ENCODE measurements around the gene DYSF. TPM values are rescaled to one million over a fixed set of nuclear protein-coding genes. Genes with fewer than 3 reads are reported as not detected.

DYSF gene
- total RNA-seq, 1 experiment from 2014 or later: 0.31 TPM

DNA sequence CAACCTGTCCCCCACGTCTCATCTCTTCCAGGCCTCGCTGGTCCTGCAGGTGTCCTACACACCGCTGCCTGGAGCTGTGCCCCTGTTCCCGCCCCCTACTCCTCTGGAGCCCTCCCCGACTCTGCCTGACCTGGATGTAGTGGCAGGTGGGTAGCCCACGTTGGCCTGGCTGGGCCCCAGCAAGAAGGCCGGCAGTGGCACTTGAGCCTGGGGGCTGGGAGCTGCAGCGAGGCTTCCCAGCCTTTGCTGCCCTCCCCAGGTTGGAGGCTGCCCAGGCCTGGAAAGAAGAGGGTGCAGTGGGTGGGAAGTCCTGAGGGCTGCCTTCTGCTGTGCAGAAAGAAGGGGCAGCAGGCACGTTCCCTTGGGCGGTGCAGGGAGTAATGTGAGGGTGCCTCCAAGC, 58.4 kb downstream of the DYSF start:
- TF ChIP-seq POLR2AphosphoS5 (IDR thresholded peaks at IDR 0.05; ENCODE audit: low read depth, low read length): no peak
- TF ChIP-seq, protein P1, sequence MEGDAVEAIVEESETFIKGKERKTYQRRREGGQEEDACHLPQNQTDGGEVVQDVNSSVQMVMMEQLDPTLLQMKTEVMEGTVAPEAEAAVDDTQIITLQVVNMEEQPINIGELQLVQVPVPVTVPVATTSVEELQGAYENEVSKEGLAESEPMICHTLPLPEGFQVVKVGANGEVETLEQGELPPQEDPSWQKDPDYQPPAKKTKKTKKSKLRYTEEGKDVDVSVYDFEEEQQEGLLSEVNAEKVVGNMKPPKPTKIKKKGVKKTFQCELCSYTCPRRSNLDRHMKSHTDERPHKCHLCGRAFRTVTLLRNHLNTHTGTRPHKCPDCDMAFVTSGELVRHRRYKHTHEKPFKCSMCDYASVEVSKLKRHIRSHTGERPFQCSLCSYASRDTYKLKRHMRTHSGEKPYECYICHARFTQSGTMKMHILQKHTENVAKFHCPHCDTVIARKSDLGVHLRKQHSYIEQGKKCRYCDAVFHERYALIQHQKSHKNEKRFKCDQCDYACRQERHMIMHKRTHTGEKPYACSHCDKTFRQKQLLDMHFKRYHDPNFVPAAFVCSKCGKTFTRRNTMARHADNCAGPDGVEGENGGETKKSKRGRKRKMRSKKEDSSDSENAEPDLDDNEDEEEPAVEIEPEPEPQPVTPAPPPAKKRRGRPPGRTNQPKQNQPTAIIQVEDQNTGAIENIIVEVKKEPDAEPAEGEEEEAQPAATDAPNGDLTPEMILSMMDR (IDR thresholded peaks at IDR 0.05): no peak
- Histone ChIP-seq H3K9me3 (ENCODE audit: control insufficient read depth, insufficient read depth, low read depth, low read length) (no peaks in the 10 kb centered on the region), H3K4me1 (ENCODE audit: control insufficient read depth, insufficient read depth, low read length) (no peaks in the 10 kb centered on the region), H3K27me3 (ENCODE audit: control insufficient read depth, insufficient read depth, low read length) (no peaks in the 10 kb centered on the region; the same call in 1 of the 2 replicates), H3K36me3 (ENCODE audit: control insufficient read depth, insufficient read depth, low read length) (no peaks in the 10 kb centered on the region), H3K27ac (ENCODE audit: low read length) (no peak overlapping the region), H3K4me3 (ENCODE audit: low read depth in 2 of 2, low read length in 2 of 2) (no peak overlapping the region)
- ChIA-PET POLR2A (no interaction called here), CTCF (interaction anchor here (3.0 kb wide), 1 partner anchor 212 kb away, joined by 26 read pairs; no protein-coding TSS in a partner anchor)
- ATAC-seq: no peak
- no peak for DNase-seq (ENCODE audit: low read depth, low spot score)
- BruUV-seq (replicated peaks): no TSS peak
- in situ Hi-C loops (cut with HindIII; ENCODE audit: low pct_unique_long_range_greater_than_20kb, low sequenced_read_pairs): no loop called here
- intact Hi-C loops (cut with micrococcal nuclease; ENCODE audit: unreplicated experiment): loop anchor here (5.0 kb wide), 1 partner anchor 49 kb away; no protein-coding TSS in a partner anchor

DNA sequence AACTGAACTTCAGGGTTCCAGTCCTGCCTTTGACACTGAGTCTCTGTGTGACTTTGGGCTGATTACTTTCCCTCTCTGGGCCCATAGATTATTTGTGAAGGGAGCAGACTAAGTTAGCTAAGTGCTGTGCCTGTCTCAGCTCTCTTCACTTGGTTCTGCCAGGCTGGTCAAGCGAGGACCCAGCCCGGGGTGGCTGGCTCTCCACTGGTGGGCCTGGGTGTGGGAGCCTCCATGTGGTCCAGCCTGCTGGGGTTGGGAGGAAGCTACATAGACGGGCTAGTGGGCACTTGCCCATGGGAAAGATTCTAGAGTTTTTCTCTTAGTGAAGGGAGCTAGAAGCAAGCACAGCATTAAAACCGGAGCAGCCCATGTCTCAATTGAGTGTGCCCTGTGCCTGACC, 59.0 kb downstream of the DYSF start:
- TF ChIP-seq, protein P2, sequence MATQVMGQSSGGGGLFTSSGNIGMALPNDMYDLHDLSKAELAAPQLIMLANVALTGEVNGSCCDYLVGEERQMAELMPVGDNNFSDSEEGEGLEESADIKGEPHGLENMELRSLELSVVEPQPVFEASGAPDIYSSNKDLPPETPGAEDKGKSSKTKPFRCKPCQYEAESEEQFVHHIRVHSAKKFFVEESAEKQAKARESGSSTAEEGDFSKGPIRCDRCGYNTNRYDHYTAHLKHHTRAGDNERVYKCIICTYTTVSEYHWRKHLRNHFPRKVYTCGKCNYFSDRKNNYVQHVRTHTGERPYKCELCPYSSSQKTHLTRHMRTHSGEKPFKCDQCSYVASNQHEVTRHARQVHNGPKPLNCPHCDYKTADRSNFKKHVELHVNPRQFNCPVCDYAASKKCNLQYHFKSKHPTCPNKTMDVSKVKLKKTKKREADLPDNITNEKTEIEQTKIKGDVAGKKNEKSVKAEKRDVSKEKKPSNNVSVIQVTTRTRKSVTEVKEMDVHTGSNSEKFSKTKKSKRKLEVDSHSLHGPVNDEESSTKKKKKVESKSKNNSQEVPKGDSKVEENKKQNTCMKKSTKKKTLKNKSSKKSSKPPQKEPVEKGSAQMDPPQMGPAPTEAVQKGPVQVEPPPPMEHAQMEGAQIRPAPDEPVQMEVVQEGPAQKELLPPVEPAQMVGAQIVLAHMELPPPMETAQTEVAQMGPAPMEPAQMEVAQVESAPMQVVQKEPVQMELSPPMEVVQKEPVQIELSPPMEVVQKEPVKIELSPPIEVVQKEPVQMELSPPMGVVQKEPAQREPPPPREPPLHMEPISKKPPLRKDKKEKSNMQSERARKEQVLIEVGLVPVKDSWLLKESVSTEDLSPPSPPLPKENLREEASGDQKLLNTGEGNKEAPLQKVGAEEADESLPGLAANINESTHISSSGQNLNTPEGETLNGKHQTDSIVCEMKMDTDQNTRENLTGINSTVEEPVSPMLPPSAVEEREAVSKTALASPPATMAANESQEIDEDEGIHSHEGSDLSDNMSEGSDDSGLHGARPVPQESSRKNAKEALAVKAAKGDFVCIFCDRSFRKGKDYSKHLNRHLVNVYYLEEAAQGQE (IDR thresholded peaks at IDR 0.05; ENCODE audit: insufficient read depth in 1 of 2, low read depth in 2 of 2, low read length in 1 of 2): no peak
- TF ChIP-seq TCF7L2 (IDR thresholded peaks at IDR 0.05; ENCODE audit: low read depth, low read length): no peak
- TF ChIP-seq POLR2AphosphoS5 (IDR thresholded peaks at IDR 0.05; ENCODE audit: low read depth, low read length): no peak
- TF ChIP-seq SIN3A (IDR thresholded peaks at IDR 0.05; ENCODE audit: borderline replicate concordance, insufficient read depth, low read depth, low read length): no peak
- TF ChIP-seq, protein P1 (IDR thresholded peaks at IDR 0.05): no peak
- no peak for DNase-seq (ENCODE audit: low read depth, low spot score)
- intact Hi-C loops (cut with micrococcal nuclease; ENCODE audit: unreplicated experiment): loop anchor here (5.0 kb wide), 1 partner anchor 50 kb away; no protein-coding TSS in a partner anchor
- H3K4me3 ChIP-seq (ENCODE audit: low read depth in 2 of 2, low read length in 2 of 2): no peak overlapping the region
- H3K36me3 ChIP-seq (ENCODE audit: control insufficient read depth, insufficient read depth, low read length): no peaks in the 10 kb centered on the region
- BruUV-seq (replicated peaks): no TSS peak
- H3K4me1 ChIP-seq (ENCODE audit: control insufficient read depth, insufficient read depth, low read length): no peaks in the 10 kb centered on the region
- no peaks in the 10 kb centered on the region for H3K9me3 ChIP-seq (ENCODE audit: control insufficient read depth, insufficient read depth, low read depth, low read length)
- ATAC-seq: no peak
- in situ Hi-C loops (cut with HindIII; ENCODE audit: low pct_unique_long_range_greater_than_20kb, low sequenced_read_pairs): no loop called here
- no peaks in the 10 kb centered on the region; the same call in 1 of the 2 replicates for H3K27me3 ChIP-seq (ENCODE audit: control insufficient read depth, insufficient read depth, low read length)
- H3K27ac ChIP-seq (ENCODE audit: low read length): no peak overlapping the region
- CTCF ChIA-PET: no interaction called here
- POLR2A ChIA-PET: no interaction called here
